Activated naive CD4-positive, alpha-beta T cell treated with Interleukin-2 at 50 U/mL for 16 hours (primary cell): ENCODE data around the gene PSEN2.
"Not testable (repeated sequence)": the region's sequence is repeated elsewhere in the genome, so short reads cannot be mapped to it uniquely, and the experiment has no call there.

Experiments
- DNase-seq: peaks from one replicate; pipeline ENCODE4 v3.0.0-alpha.2; 2020

Gene PSEN2

GRCh38 chr1:226870401-226871279 lies at the start of gene PSEN2:
Gene PSEN2 (plus strand): TSS chr1:226870616. CDS start chr1:226881908, 11,292 bp downstream.
- peak; percentile 66 for DNase-seq

GRCh38 chr1:226820941-226821718 lies 49.3 kb upstream of the PSEN2 start:
- no peak for DNase-seq

- DNase-seq: no peak
These were observed 48.7 kb upstream of the PSEN2 start for GRCh38 chr1:226821719-226822085.

DNA sequence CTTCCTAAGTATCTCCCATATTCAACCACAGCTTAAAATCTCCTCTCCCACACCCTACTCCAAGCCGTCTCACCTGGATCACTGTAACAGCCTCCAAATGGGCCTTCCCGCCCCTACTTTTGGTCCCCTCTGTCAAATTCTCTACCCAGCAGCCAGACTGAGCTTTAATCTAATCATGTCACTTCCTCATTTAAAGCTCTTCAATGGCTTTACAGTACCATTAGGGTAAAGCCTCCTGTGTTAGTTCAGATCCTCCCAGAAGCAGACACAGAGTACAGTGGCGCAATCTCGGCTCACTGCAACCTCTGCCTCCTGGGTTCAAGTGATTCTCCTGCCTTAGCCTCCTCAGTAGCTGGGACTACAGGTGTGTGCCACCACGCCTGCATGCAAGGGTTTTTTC lies 46.8 kb upstream of the PSEN2 start:
- DNase-seq: no peak

GRCh38 chr1:226825037-226825745 lies 45.2 kb upstream of the PSEN2 start:
- no peak for DNase-seq

- no peak for DNase-seq
These were observed 44.7 kb upstream of the PSEN2 start for GRCh38 chr1:226825746-226826100.

GRCh38 chr1:226826479-226827261 lies 43.7 kb upstream of the PSEN2 start:
- no peak for DNase-seq

GRCh38 chr1:226827458-226827857 lies 43.0 kb upstream of the PSEN2 start:
- DNase-seq: peak; percentile 4

DNA sequence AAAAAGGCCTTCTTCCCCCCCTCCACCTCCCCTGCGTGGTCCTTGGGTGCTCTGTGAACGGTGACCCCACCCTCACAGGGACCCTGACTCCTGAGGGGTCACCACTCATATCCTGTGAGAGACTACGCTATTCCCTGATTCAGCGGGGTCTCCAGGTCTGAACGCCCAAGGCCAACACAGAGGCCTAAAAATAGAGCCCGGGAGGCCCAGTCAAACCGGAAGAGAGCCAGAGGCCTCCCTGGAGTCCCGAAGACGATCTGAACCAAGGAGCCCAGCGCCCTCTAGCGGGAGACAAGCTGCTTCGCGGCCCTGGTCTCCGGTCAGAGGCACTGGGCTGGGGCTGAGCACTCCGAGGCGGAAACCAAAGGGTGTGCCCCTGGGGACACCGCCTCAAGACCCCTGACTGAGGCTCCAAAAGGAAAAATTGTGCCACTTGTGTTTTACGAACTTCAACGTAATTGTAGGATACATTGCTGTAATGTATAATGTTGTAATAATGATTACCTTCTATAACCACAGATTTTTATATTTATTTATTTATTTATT lies 42.4 kb upstream of the PSEN2 start:
- peak; percentile 95 for DNase-seq

DNA sequence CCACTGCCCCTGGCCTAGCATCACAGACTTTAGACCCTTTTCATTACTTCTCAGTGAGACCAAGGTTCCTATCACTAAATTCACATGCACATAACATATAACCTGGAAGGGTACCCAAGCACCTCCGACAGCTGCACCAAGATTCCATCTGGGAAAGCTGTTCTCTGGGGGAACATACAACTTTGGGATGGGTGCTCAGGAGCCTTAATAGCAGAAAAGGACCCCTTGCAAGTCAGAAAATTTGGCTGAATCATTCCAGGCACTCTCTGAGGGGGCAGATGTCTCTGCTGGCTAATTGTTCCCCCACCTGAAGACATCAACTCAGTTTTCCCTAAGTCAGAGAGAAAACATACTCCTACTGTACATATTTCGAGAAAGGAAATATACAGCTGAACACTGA lies 41.3 kb upstream of the PSEN2 start:
- DNase-seq: no peak

GRCh38 chr1:226831953-226832352 lies 38.5 kb upstream of the PSEN2 start:
- no peak for DNase-seq

DNA sequence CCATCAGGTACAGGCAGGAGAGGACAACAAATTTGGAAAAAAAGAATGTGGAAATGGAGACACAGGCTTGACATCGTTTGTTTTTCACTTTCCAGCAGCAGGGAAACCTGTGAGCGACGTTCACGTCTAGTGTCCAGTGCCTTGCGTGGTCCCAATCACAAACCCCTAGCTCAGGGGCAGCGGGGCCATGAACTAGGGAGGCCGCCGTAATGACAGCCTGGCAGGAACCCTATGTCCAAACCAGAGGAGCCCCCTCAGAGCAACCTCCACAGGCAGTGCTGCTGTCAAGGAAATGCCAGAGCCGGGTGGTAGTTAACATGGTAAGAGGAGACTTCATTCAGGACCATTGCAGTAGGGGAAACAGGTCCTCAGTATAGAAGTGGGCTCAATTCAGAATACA lies 37.8 kb upstream of the PSEN2 start:
- no peak for DNase-seq

DNA sequence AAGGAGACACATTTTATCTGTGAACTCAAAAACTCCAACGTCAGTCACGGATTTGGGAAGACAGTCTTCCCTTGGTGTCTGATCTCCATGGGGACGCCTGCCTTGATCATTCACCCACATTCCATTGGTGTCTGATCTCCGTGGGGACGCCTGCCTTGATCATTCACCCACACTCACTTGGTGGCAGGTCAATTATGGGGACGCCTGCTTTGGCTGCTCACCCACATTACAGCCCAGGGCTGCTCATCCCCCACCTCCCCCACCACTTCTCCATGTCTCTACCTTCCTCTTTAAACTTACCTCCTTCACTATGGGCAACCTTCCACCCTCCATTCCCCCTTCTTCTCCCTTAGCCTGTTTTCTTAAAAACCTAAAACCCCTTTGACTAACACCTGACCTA lies 36.2 kb upstream of the PSEN2 start:
- DNase-seq: not testable (repeated sequence)

GRCh38 chr1:226835396-226835795 lies 35.0 kb upstream of the PSEN2 start:
- not testable (repeated sequence) for DNase-seq

DNA sequence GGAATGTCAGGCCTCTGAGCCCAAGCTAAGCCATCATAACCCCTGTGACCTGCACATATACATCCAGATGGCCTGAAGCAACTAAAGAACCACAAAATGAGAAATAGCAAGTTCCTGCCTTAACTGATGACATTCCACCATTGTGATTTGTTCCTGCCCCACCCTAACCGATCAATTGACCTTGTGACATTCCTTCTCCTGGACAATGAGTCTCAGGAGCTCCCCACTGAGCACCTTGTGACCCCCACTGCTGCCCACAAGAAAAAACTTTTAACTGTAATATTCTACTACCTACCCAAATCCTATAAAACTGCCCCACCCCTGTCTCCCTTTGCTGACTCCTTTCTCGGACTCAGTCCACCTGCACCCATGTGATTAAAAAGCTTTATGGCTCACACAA lies 32.5 kb upstream of the PSEN2 start:
- not testable (repeated sequence) for DNase-seq

DNA sequence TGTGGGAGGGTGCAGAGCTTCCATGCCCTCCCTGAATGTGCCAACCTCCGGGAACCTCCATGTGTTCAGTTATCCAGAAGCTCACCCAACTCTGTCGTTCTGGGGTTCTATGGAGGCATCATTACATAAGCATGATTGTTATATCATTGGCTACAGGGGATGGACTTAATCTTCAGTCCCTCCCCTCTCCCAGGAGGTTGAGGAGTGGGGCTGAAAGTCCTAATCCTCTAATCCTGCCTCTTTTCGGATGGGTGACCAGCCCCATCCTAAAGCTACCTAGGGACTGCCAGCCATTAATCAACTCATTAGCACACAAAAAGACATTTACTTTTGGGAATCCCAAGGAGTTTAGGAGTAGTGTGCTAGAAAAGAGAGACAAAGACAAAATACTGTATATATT lies 32.0 kb upstream of the PSEN2 start:
- no peak for DNase-seq

DNA sequence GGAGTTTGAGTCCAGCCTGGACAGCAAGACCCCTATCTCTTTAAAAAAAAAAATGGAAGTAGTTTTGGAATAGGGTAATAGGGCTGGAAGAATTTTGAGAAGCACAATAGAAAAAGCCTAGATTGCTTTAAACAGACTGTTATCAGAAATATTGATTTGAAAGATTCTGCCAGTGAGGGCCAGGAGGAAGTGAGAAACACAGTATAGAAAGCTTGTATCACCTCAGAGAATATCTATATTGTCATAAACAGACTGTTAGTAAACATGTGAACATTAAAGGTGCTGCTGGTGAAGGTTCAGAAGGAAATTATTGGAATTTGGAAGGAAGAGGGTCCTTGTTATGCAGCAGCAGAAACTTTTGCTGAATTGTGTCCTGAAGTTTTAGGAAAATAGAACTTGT lies 24.8 kb upstream of the PSEN2 start:
- no peak for DNase-seq

- DNase-seq: no peak
These were observed 23.6 kb upstream of the PSEN2 start for GRCh38 chr1:226846786-226847185.

DNA sequence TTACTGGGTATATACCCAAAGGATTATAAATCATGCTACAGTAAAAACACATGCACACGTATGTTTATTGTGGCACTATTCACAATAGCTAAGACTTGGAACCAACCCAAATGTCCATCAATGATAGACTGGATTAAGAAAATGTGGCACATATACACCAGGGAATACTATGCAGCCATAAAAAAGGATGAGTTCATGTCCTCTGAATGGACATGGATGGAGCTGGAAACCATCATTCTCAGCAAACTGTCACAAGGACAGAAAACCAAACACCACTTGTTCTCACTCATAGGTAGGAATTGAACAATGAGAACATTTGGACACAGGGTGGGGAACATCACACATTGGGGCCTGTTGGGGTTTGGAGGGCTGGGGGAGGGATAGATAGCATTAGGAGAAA lies 15.9 kb upstream of the PSEN2 start:
- not testable (repeated sequence) for DNase-seq

DNA sequence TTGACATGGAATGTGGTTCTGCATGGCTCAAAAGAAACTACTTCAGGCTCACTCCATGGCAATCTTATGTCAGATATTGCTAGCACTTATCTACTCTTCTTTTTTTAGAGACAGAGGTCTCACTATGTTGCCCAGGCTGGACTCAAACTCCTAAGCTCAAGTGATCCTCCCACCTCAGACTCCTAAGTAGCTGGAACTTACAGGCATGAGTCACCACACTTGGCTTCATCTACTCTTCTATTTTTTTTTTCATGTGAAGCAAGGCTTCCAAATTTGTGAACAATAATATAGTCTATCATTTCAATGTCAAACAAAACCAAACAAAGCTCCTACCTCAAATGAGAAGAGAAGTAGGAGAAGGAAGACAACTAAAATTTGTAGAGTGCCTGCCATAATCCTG lies 7.5 kb upstream of the PSEN2 start:
- DNase-seq: no peak

DNA sequence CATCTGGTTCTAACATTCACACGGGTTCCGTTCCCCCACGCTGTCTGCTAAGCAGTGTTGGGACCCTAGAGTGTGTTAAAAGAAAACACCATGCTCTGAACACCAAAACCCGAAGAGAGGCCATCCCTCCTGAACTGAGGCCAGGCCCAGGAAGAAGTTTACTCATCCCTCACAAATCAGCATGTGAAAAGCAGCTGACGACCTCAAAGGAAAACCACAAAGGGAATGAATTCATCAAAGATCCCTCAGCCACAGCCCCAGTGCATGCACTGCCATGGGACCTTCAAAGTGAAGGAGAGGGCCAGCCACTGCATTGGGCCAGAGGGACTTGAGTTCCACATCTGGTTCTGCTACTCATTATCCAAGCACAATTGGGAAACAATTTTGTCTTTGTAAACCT lies 7.0 kb upstream of the PSEN2 start:
- no peak for DNase-seq

DNA sequence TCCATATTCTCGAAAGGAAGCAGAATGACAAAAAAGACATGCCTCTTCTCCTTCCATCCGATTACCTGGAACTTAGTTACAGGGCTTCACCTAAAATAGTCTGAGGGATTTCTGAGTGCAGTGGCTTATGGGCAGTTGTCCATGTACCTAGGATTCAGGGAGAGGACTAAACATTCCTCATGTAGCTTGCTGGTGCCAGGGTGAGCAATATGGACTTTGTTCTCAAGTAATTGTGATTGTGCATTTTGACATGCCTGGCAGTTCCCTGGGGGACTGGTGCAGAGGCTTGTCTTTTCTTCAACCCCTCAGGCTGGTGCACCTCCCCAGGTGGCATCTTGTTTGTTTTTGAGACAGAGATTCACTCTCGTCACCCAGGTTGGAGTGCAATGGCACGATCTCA lies 6.1 kb upstream of the PSEN2 start:
- DNase-seq: no peak

GRCh38 chr1:226865590-226865989 lies 4.8 kb upstream of the PSEN2 start:
- DNase-seq: no peak
